DOHH2 (cell line): Measurements from ENCODE around the gene SYNE1.

Source experiments
- CTCF ChIP-seq: fragments of 200-600 bp; sonication (generic); IDR thresholded peaks from one replicate; pipeline ENCODE4 v1.5.1; 2014; ENCODE audit warnings: antibody characterized with exemption, mild to moderate bottlenecking, low read depth, low read length; ENCODE audit not compliant: poor library complexity, severe bottlenecking
- EZH2phosphoT487 ChIP-seq: fragments of 200-600 bp; sonication (generic); IDR thresholded peaks from 2 replicates; pipeline ENCODE4 v1.6.1; 2017; ENCODE audit warnings: borderline replicate concordance, mild to moderate bottlenecking, antibody characterized with exemption, low read length, moderate library complexity, mixed read lengths

- TF ChIP-seq CTCF (no peak), EZH2phosphoT487 (no peak)
Observed at GRCh38 chr6:152351110-152351509, 286.1 kb downstream of the SYNE1 start.
